Neural progenitor cell (in vitro differentiated cells): ENCODE measurements around the gene ERLEC1.

Source experiments
- EZH2phosphoT487 ChIP-seq: fragments of 200-600 bp; sonication (generic); IDR thresholded peaks from 2 replicates; pipeline ENCODE4 v1.6.1; 2017; ENCODE audit warnings: antibody characterized with exemption
- TF ChIP-seq, protein P1 (sequence below): fragments of 200-600 bp; sonication (generic); IDR thresholded peaks from 2 replicates; pipeline ENCODE4 v1.5.1; 2017; ENCODE audit warnings: antibody characterized with exemption, mild to moderate bottlenecking

DNA sequence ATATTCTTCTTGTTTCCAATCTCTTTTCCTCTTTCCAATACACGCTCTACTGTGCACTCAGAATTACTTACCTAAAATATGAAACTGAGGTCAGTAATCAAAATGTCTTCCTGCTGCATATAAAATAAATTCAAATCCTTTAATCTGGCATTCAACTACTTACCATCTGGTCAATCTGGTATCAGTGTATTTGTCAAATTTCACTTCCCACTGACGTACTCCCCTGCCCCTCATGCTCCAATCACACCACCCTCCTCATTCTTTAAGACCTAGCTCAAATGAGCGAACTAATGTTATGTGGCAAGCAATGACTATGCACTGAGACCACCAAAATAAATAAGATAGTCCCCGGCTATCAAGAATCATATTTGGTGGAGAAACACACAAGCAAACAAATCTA lies 6.8 kb upstream of the ERLEC1 start:
- TF ChIP-seq, protein P1, sequence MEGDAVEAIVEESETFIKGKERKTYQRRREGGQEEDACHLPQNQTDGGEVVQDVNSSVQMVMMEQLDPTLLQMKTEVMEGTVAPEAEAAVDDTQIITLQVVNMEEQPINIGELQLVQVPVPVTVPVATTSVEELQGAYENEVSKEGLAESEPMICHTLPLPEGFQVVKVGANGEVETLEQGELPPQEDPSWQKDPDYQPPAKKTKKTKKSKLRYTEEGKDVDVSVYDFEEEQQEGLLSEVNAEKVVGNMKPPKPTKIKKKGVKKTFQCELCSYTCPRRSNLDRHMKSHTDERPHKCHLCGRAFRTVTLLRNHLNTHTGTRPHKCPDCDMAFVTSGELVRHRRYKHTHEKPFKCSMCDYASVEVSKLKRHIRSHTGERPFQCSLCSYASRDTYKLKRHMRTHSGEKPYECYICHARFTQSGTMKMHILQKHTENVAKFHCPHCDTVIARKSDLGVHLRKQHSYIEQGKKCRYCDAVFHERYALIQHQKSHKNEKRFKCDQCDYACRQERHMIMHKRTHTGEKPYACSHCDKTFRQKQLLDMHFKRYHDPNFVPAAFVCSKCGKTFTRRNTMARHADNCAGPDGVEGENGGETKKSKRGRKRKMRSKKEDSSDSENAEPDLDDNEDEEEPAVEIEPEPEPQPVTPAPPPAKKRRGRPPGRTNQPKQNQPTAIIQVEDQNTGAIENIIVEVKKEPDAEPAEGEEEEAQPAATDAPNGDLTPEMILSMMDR = no peak
- no peak for TF ChIP-seq EZH2phosphoT487
